Smooth muscle cell (in vitro differentiated cells): ENCODE data around the gene C5orf52. TPM values are rescaled to one million over a fixed set of nuclear protein-coding genes. Genes with fewer than 3 reads are reported as not detected.
"Not testable (repeated sequence)": the region's sequence is repeated elsewhere in the genome, so short reads cannot be mapped to it uniquely, and the experiment has no call there.

Experiments
- DNase-seq: peaks from one replicate; lab custom pipeline; 2025; ENCODE audit not compliant: unreplicated experiment; lab: John Stamatoyannopoulos, UW
- H2AFZ ChIP-seq: fragments of 200-600 bp; sonication (generic); 2 replicates; pipeline ENCODE4 v1.6.0; 2016; ENCODE audit warnings: antibody characterized with exemption, low read depth, mild to moderate bottlenecking
- H3F3A ChIP-seq: fragments of 200-600 bp; sonication (generic); 2 replicates; pipeline ENCODE4 v1.6.0; 2017; ENCODE audit warnings: antibody characterized with exemption, low read depth
- H3K27ac ChIP-seq: fragments of 200-600 bp; sonication (generic); 2 replicates; pipeline ENCODE4 v1.5.1; 2016; ENCODE audit warnings: low read depth, mild to moderate bottlenecking
- H3K27me3 ChIP-seq: fragments of 200-600 bp; sonication (generic); 2 replicates; pipeline ENCODE4 v1.6.1; 2016; ENCODE audit warnings: low read depth, mild to moderate bottlenecking
- H3K36me3 ChIP-seq: fragments of 200-600 bp; sonication (generic); 2 replicates; pipeline ENCODE4 v1.5.1; 2016; ENCODE audit warnings: low read depth
- H3K4me1 ChIP-seq: fragments of 200-600 bp; sonication (generic); 2 replicates; pipeline ENCODE4 v1.5.1; 2016; ENCODE audit warnings: low read depth
- H3K4me2 ChIP-seq: fragments of 200-600 bp; sonication (generic); 2 replicates; pipeline ENCODE4 v1.6.0; 2016; ENCODE audit warnings: mild to moderate bottlenecking
- H3K4me3 ChIP-seq: fragments of 200-600 bp; sonication (generic); 2 replicates; pipeline ENCODE4 v1.5.1; 2016; ENCODE audit warnings: mild to moderate bottlenecking
- H3K79me2 ChIP-seq: fragments of 200-600 bp; sonication (generic); 2 replicates; pipeline ENCODE4 v1.6.0; 2016; ENCODE audit warnings: low read depth, mild to moderate bottlenecking
- H3K9ac ChIP-seq: fragments of 200-600 bp; sonication (generic); 2 replicates; pipeline ENCODE4 v1.6.0; 2016; ENCODE audit warnings: low read depth
- H3K9me3 ChIP-seq: fragments of 200-600 bp; sonication (generic); replicated peaks from 2 replicates; pipeline ENCODE4 v1.5.1; 2016; ENCODE audit warnings: low read depth
- H4K20me1 ChIP-seq: fragments of 200-600 bp; sonication (generic); 2 replicates; pipeline ENCODE4 v1.6.0; 2016; ENCODE audit warnings: low read depth
- WGBS: methylation state at CpG from one replicate; pipeline ENCODE4 v1.1.7; 2016; ENCODE audit warnings: low lambda C conversion rate; 5-methylcytosine and 5-hydroxymethylcytosine counted together
- polyA plus RNA-seq: library from polyadenylated mRNA; unstranded; fragments of >200 nt; fragmentation: Nextera tagmentation; extraction: Ambion mirVana; gene quantifications from 2 replicates; pipeline ENCODE4 v1.2.1, GENCODE V29; 2016
- total RNA-seq: library from RNA; depleted of rRNA; stranded (reverse); fragments of >200 nt; gene quantifications from 2 replicates; pipeline ENCODE4 v1.2.3, GENCODE V29; 2014
- TF ChIP-seq, protein P1 (sequence below): fragments of 200-600 bp; sonication (generic); IDR thresholded peaks from 2 replicates; pipeline ENCODE4 v1.5.1; 2017; ENCODE audit warnings: borderline replicate concordance, mild to moderate bottlenecking, antibody characterized with exemption; ENCODE audit not compliant: insufficient read depth, poor library complexity, severe bottlenecking

C5orf52 gene
- total and polyA plus RNA-seq, 2 experiments from 2014 or later: not detected

GRCh38 chr5:157719245-157719644 lies 47.9 kb downstream of the C5orf52 start:
- Histone ChIP-seq H3F3A (no peaks in the 10 kb centered on the region), H3K79me2 (no peaks in the 10 kb centered on the region), H2AFZ (no peak overlapping the region), H3K27me3 (no peaks in the 10 kb centered on the region), H3K27ac (no peak overlapping the region), H3K4me1 (no peaks in the 10 kb centered on the region), H3K36me3 (no peaks in the 10 kb centered on the region), H3K4me3 (no peak overlapping the region), H3K9ac (no peak overlapping the region), H3K4me2 (no peak overlapping the region), H3K9me3 (no peaks in the 10 kb centered on the region), H4K20me1 (no peaks in the 10 kb centered on the region)
- TF ChIP-seq, protein P1, sequence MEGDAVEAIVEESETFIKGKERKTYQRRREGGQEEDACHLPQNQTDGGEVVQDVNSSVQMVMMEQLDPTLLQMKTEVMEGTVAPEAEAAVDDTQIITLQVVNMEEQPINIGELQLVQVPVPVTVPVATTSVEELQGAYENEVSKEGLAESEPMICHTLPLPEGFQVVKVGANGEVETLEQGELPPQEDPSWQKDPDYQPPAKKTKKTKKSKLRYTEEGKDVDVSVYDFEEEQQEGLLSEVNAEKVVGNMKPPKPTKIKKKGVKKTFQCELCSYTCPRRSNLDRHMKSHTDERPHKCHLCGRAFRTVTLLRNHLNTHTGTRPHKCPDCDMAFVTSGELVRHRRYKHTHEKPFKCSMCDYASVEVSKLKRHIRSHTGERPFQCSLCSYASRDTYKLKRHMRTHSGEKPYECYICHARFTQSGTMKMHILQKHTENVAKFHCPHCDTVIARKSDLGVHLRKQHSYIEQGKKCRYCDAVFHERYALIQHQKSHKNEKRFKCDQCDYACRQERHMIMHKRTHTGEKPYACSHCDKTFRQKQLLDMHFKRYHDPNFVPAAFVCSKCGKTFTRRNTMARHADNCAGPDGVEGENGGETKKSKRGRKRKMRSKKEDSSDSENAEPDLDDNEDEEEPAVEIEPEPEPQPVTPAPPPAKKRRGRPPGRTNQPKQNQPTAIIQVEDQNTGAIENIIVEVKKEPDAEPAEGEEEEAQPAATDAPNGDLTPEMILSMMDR: no peak
- no peak for DNase-seq
- WGBS: 90% methylated on average over 2 of the region's 2 CpGs

GRCh38 chr5:157721159-157721558 lies 49.8 kb downstream of the C5orf52 start:
- Histone ChIP-seq H2AFZ (no peak overlapping the region), H3K79me2 (no peaks in the 10 kb centered on the region), H3K4me2 (no peak overlapping the region), H3K9me3 (no peaks in the 10 kb centered on the region), H3F3A (no peaks in the 10 kb centered on the region), H4K20me1 (no peaks in the 10 kb centered on the region), H3K27me3 (no peaks in the 10 kb centered on the region), H3K4me3 (no peak overlapping the region), H3K4me1 (no peaks in the 10 kb centered on the region), H3K27ac (no peak overlapping the region), H3K36me3 (no peaks in the 10 kb centered on the region), H3K9ac (no peak overlapping the region)
- 87% methylated on average over 6 of the region's 6 CpGs for WGBS
- DNase-seq: no peak
- TF ChIP-seq, protein P1: no peak

DNA sequence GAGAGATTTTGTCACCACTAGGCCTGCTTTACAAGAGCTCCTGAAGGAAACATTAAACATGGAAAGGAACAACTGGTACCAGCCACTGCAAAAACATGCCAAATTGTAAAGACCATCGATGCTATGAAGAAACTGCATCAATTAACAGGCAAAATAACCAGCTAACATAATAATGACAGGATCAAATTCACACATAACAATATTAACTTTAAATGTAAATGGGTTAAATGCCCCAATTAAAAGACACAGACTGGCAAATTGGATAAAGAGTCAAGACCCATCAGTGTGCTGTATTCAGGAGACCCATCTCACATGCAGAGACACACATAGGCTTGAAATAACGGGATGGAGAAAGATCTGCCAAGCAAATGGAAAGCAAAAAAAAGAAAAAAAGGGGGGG lies 51.6 kb downstream of the C5orf52 start:
- H3K4me1 ChIP-seq, H4K20me1 ChIP-seq, H3K27me3 ChIP-seq, H3K27ac ChIP-seq, DNase-seq, H3K4me2 ChIP-seq, H3K9me3 ChIP-seq, H3K36me3 ChIP-seq, H3F3A ChIP-seq, H2AFZ ChIP-seq, H3K9ac ChIP-seq, H3K79me2 ChIP-seq, H3K4me3 ChIP-seq: not testable (repeated sequence)
- WGBS: 85% methylated on average over 2 of the region's 2 CpGs

DNA sequence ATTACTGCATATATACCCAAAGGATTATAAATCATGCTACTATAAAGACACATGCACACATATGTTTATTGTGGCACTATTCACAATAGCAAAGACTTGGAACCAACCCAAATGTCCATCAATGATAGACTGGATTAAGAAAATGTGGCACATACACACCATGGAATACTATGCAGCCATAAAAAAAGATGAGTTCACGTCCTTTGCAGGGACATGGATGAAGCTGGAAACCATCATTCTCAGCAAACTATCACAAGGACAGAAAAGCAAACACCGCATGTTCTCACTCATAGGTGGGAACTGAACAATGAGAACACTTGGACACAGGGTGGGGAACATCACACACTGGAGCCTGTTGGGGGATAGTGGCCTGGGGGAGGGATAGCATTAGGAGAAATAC lies 55.3 kb downstream of the C5orf52 start:
- H4K20me1 ChIP-seq, H3K4me1 ChIP-seq, H3K79me2 ChIP-seq, H3K4me2 ChIP-seq, H3K9me3 ChIP-seq, H3K27ac ChIP-seq, DNase-seq, H3K36me3 ChIP-seq, H3F3A ChIP-seq, H3K9ac ChIP-seq, H3K4me3 ChIP-seq, H3K27me3 ChIP-seq, H2AFZ ChIP-seq: not testable (repeated sequence)
- WGBS: 95% methylated on average over 2 of the region's 2 CpGs

DNA sequence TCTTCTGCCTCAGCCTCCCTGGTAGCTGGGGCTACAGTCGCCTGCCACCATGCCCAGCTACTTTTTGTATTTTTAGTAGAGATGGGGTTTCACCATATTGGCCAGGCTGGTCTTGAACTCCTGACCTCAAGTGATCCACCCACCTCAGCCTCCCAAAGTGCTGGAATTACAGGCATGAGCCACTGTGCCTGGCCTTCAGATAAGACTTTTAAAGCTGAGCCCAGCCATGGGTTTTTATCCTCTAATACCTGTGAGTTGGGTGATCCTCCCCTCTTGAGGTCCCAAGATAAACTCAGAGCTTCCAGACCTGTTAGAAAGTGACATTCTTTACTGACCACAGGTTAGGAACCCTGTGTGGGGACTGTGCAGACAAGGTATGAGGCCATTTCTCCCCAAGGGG lies 56.5 kb downstream of the C5orf52 start:
- not testable (repeated sequence) for H3K9ac ChIP-seq, H3K27me3 ChIP-seq

More for the DNA sequence above, 56.5 kb downstream of the C5orf52 start:
- DNase-seq, H3K36me3 ChIP-seq, H3K9me3 ChIP-seq, H3K79me2 ChIP-seq, H3K27ac ChIP-seq, H2AFZ ChIP-seq, H3K4me1 ChIP-seq, H3K4me3 ChIP-seq, H3K4me2 ChIP-seq, H4K20me1 ChIP-seq, H3F3A ChIP-seq: not testable (repeated sequence)
- 93% methylated on average over 1 of the region's 1 CpG for WGBS

Other genes with a start within 250 kb of the C5orf52 start
- 3.5 and 6.9 TPM in 2 replicates for gene NIPAL4, start 211.3 kb upstream of the C5orf52 start, total RNA-seq
- 0.37 and 2.7 TPM in 2 replicates for gene NIPAL4, start 211.3 kb upstream of the C5orf52 start, polyA plus RNA-seq
- 112 and 117 TPM in 2 replicates for gene ADAM19, start 95.8 kb upstream of the C5orf52 start, total RNA-seq
- gene ADAM19, start 95.8 kb upstream of the C5orf52 start, polyA plus RNA-seq: 62.2 and 62.6 TPM in 2 replicates
- 1.5 TPM in 1 of 2 replicates, not detected in the other for gene SOX30, start 19.1 kb upstream of the C5orf52 start, total RNA-seq
- 0.38 TPM in 1 of 2 replicates, not detected in the other for gene SOX30, start 19.1 kb upstream of the C5orf52 start, polyA plus RNA-seq
- gene THG1L, start 59.9 kb downstream of the C5orf52 start, total RNA-seq: 6.5 and 12.9 TPM in 2 replicates
- gene THG1L, start 59.9 kb downstream of the C5orf52 start, polyA plus RNA-seq: 3.9 and 4.4 TPM in 2 replicates
- gene LSM11, start 72.2 kb downstream of the C5orf52 start, total RNA-seq: 6.4 and 7.5 TPM in 2 replicates
- 2.2 and 2.6 TPM in 2 replicates for gene LSM11, start 72.2 kb downstream of the C5orf52 start, polyA plus RNA-seq
- gene CLINT1, start 187.6 kb downstream of the C5orf52 start, total RNA-seq: 83.9 and 102 TPM in 2 replicates
- gene CLINT1, start 187.6 kb downstream of the C5orf52 start, polyA plus RNA-seq: 61.4 and 63.5 TPM in 2 replicates